Middle frontal gyrus (tissue), 1 donor: ENCODE results near the gene MSMB.

ENCODE experiments used
- DNase-seq: peaks from one replicate; pipeline ENCODE4 v3.0.0-alpha.2; 2015; ENCODE audit warnings: low spot score; ENCODE audit errors: extremely low spot score

The MSMB gene

DNA sequence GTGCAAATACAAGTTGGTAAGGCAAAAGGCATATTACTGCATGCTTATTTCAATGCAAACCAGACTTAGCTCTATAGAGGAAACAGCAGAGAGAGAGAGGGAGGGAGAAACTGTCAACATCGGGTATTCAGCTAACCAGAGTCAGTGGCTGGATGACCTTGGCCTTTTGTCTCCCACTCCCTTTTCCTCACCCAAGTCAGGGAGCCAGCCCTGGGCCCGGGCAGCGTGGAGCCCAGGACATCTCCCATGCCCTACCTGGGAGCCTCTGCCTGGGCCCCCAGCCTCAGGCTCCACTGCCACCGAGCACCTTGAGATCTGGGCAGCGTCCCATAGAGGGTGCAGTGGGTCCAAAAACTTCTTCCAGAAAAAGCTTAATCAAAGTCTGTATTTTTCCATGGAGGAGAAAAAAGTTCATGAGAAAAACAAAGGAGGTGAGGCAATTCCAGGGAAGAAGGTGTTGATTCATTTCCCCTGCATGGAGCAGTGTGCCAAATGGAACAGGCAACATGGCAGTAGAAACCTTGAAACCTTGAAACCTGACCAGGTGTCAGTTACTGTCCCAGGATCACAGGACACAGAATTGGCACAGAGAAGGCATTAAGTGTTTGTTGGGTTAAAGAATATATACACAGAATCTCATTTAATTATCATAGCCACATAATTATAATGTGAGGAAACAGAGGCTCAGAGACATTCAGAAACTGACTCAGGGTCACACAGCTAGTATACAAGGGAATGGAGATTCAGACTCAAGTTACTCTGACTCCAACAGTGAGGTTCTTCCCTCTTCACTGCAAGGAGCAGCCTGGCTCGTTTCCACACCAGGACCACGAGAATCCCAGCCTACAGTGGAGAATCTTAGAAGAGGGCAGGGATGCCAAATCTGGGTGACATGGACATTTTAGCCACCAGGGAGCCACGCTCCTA is 9.9 kb downstream of the MSMB start:
- DNase-seq, result no peak

DNA sequence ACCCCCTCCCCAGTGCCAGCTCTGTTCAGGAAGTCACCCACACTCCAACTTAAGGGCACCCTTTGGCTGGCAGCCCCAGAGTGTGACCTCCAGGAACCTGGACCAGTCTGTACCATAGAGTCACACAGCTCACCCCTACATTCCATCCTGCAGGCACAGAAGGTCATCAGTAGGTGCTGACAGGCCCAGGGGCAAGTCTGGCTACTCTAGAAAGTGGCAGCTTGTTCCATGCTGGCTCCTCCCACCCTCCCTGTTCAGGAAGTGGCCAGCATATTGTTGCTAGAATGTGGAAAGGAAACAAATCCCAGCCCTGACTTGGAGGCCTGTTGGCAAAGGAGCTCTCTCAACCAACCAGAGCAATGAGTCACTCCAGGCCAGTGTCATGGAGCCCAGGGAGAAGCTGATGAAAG is 12.5 kb downstream of the MSMB start:
- DNase-seq, result no peak

DNA sequence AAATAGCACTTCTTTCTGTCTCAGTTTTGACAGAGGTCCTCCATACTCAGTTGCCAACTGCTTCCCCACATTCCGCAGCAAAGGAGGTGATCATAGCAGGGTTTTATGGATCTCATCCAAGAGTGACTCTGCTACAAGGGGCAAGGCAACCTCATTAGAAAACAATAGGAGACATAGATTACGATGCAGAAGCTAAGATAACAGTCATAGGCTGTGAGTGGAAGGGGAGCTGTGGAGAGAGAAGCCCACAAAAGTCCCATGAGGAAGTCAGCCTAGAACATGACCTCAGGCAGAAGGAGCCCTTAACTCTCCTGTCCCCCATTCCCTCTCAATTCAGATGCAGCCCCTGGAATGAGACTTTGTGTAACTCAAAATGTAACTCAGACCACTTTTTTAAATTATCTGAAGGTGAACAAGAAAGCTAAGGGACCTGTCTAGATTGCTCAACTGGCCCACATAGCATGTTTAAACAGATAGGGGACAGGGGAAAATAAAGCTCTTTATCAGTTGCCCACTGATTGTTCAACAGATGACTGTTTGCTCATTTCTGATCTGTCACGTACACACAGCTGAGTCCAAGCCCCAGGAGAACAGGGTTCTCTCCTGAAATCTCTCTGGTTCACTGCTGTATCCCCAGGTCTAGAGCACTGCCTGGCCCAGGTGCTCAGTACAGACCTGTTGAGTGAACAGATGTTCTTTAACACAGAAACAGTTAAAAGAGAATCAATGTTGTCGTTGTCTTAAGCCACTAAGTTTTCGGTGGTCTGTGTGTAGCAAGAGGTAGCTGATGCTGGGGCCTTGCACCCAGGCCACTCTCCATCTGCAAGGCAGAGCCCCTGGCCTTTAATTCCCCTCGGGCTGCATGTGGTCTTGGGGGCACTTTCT is 14.2 kb downstream of the MSMB start:
- no peak for DNase-seq

DNA sequence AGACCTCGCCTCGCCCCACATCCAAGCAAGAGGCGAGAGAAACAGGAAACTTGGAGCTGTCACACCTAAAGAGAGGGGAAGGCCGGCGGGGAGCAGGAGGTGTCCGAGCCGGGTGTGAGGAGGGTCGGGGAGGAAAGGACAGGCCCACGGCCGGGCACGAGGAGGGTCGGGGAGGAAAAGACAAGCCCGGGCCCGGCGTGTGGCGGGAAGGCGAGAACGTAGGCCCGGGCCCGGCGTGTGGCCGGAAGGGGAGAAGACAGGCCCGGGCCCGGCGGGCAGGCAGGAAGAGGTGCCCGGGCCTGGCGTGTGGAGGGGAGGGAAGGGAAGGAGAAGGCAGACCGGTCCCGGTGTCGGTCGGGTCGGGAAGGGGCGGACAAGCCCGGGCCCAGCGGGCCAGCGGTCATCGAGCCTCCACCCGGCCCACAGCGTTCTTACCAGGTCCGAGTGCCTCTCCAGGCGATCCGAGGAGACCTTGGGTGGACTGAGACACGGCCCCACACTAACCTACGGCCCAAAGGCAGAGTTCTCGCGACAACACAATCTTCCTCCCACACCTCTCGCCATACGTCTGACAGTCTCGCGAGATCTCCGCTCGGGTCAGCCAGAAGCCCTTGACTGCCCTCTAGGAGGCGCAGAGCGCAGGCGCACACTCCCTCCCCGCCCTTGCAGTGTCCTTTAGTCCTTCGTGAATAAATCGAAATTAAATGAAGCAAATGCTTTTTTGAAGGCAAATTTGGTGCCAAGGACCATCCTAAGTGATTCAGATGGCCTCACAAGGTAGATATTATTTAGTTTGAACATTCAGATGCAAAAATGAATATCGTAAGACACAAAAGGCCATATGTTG is 15.8 kb downstream of the MSMB start, which contains the start of gene NCOA4:
Gene NCOA4 (minus strand): TSS at position 533 of the 847 bp plus-strand sequence. CDS start 13,943 bp downstream, outside the sequence.
- DNase-seq, result peak; percentile 97

DNA sequence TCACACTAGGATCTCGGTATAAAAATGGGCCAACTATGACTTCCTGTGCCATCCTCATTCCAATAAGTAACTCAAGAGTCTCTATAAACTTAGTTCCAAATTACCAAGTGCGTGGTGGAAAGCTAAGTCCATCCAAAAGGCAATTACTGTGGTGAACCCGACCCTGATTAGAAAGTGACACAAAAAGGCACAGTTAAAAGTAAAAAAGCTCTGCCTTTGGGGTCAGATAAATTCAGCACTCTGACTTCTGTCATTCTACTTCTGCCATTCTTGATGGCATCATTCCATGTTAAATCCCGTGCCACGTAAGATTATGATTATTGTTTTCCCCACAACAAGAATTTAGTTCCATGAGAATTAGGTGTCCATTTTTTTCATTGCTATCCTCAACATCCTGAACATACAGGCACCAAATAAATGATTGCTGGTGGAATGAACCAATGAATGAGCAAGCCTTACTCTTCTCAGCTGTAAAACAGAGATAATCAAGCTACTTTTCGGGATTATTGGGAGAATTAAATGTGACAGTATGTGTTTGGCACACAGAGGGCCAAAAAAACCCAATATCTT is 16.5 kb downstream of the MSMB start:
- no peak for DNase-seq

DNA sequence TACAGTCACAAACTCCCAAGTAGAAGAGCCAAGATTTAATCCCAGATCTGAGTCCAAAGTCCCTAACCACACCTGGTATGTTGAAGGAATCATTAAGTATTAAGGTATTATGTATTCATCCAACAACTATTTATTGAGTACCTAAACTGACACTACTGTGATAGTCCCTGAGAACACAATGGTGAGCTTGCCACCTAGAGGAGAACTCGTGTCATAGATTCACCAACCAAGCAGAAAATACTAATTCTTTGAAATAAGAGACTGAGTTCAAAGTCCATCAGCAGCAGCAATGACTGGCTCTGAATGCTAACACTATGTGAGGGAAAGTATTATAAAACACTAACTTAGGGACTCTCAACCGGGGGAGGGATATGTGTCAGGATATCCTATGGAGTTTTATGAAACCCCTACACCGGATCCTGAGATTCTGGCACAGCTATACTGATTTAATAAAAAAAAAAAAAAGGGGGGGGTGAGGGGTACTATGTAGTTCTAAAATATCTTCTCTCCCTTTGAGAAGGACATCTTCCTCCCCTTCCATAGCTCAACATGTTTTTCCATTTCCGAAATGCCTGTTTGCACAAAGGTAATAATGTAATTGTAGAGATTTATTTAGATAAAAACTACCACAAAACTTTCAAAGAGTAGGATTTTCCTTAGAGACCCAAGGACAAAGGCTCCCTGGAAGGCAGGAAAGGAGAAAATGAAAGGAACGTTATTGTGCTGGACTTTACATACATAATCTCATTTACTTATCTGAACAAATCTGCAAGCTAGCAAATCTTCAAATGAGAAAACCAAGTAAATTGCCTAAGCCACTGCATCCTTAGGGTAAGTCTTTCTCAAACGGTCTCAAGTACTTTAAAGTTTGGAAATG is 17.2 kb downstream of the MSMB start:
- DNase-seq, result no peak

DNA sequence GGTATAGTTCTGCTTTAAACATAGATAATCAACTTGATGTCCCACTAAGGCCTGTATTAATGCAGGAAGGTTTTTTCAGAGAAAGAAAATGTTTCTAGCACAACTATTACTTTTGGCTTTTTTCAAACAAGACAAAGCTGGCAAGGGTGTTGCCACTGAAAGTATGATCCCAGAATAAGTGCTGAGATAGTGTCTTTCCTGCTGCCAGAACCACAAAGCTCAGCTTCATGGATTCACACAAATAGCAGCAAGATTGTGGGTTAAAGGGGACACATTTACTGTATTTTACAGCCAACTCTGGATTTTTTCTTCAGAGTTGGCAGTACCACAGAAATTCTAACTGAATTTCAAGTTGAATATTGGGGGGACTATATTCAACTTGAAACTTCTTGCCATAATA is 20.0 kb downstream of the MSMB start:
- no peak for DNase-seq

DNA sequence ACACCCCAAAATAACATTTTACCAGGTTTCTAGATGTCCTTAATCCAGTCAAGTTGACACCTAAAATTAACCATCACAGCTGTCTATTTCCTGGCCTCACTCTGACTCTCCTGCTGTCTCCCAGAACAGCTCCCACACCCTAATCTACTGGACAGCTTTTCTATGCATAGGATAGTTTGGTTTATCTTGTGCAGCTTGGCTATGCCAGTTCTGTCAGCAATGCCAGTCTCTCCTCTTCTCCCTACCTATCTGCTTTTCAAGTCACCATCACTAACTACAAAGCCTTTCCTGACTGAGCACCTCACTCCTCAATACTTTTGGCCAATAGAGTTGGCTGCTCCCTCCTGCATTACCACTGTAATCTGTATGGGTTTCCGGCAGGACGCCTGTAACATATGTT is 20.7 kb downstream of the MSMB start:
- no peak for DNase-seq

DNA sequence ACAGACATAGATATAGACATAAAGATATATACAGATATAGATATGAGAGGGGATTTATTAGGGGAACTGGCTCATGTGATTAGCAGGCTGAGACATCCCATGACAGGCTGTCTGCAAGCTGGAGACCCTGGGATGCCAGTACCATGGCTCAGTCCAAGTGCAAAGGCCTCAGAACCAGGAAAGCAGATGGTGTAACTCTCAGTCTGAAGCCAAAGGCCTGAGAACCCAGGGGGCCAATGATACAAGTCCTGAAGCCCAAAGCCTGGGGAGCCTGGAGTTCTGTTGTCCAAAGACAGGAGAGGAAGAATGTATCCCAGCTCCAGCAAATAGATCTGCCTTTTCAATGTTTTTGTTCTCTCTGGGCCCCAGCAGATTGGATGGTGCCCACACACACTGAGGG is 21.1 kb downstream of the MSMB start:
- no peak for DNase-seq

DNA sequence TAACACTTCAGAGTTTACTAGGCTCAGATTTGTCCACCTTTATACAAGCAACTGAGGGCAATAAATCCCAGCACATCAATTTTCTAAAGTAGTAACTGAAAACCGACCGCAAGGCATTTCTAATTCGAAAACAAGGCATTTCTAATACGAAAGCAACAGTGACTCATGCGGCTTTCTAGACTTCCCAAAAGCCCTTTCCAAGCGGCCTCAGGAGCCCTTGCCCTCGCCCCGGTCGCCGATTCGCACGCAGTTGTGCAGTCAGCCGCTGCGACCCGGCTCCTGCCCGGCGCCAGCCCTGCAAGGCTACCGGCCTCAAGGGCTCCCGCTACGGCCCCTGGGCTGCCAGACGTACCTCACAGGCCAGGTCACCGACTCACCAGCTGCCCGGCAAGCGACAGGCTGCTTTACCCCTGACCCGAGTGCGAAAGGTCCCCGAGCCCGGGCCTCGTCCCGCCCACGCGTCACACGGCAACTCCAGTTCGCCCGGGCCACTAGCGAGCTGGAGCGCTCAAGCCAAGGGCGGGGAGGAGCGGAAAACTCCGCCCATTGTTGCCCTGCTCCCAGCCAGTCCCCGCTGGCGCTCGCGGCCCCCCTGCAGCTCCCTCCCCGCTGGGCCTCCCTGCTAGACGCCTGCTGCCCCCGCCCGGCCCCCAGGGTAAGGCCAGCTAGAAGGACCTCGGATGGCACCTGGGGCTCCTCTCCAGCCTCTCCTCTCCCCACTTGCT is 22.9 kb downstream of the MSMB start:
- DNase-seq, result peak; percentile 67

DNA sequence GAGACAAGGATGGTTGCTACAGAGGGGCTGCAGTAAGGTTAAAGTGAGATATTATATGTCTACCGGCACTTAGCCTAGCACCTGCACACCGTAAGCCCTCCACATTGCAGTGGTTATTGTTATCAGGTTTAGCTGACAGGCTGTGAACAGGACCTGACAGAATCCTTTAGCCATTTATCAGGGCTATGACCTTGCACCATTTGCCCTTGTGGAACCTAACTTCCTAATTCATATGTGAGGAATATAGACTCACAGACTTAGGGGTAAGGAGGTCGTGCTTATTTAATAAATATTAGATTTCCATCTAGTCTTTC is 25.8 kb downstream of the MSMB start:
- DNase-seq, result no peak

DNA sequence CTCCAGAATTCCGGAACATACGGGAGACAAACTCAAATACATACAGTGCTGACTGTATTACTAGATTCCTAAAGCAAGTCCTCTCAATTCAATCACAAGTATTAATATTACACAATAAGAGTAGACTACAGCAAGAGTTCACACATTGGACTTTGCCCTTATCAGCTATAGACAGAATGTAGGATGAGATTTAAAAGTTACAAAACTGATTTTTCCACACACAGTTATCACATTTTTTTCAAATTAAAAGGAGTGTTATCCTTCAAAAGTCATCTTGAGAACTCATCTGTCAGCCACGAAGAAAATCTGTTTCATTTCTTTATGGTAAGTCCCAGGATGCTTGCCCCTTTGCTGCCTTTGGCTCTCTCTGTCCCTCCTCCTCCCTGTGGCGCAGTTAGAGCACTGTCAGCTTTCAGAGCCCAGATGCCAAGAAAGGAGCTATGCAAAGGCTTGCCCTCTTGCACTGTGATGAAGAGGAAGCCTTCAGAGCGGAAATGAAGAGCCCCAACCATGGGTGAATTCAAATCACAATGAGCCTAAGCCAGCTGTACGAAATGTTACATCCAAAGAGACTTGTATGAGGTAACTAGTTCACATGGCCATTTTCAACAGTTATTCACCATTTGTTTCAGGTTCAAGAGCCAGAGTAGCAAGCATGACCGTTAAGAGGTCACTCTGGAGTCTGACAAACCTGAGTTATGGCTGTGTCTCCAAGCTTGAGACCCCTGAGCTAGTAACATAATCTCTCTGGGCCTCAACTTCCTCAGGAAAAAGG is 26.3 kb downstream of the MSMB start:
- DNase-seq, result no peak

DNA sequence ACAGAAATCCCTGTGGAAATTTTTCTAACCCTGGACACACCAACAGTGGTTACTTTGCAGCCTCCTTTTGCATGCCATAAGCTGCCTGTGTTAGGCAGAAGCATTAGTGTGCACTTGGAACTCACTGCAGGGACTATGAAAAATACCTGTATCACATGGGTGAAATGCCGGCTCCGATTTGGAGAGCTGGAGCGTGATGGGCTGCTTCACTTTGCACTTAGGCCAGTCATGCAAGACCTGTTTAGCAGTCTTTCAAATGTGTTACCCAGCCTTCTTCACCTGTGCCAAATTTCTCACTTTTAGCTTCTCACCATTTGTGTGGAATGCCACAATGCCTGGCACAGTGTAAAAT is 26.9 kb downstream of the MSMB start:
- no peak for DNase-seq

DNA sequence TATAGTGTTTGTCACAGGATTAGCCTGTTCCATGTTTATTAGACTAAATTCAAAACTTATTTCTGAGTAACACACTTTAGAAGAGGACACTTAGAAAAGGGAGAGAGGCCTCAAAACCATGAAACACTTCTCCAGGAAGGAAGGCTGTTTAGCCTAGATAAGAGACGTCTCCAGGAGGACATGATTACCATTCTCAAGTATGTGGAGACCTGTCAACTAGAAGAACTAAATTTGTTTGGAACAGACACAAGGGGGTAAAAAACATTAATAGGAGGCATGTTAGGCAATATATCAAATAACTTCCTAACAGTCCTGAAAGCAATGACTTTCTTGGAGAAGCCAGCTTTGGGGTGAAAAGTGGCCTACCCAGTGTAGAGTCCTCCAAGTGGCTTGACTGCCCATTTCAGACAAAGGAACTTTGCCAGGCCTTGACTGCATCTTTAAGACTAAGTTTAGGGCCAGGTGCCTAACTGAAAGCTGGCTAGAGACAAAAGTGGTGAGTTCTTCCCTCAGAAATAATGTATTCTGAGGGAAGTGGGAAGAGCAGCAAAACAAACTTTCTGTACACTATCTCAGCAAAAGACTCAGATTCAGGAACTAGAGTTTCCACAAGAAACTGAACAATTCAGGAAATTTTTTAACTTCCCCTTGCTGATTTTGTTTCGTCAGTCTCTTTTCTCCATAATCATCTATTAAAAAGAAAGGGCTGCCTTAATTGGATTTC is 27.5 kb downstream of the MSMB start:
- DNase-seq, result no peak

DNA sequence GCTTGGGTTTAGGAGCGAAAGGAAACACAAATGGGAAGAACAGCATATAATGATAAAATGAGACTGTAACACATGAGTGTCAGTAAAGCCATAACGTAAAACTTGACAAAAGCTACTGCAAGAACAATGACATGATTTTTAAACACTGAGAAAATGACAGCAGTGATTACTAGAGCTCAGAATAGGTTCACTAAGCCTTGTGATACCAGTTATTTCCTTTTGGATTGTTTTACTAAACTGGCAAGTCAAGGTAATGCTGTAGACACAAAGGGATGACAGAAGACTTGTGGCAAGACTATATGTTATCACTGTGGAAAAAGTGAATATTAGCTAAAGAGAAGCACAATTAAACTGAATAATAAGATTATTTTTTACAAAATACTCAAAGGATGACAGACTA is 28.3 kb downstream of the MSMB start:
- no peak for DNase-seq

DNA sequence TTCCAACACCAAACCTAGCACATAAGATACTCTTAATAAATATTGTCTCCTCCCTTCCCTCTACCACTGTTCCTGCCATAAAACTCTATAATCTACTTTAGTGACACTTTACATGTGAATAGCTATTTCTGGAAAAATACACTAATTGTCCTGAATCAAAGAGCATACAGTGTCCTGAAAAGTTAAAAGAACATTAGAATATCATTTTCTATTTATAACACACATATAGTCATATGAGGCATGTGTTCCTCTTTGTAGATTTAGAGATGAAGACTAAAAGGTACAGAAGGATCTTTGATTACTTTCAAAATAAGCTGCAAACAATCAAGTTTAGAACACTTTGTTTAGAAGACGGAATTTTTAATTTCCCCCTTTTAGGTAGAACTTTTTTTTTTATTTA is 29.3 kb downstream of the MSMB start:
- no peak for DNase-seq

DNA sequence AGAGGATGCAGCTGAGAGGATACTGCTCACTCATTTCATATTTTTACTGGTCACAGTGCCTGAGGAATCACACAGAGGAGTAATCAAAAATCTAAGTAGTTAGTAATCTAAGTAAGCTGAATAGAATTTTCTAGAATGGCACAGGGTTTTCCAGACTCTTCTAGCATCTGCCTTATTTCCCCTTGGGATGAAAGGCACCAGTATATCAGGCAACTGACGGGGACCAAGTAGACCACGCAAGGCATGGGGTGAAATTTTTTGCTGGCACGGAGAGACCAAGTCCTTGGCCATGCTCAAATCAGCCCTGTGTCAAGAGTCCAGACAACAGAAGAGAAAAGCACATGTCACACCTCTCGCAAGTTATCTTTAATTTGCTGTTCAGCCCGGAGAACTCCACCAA is 29.9 kb downstream of the MSMB start:
- DNase-seq, result no peak
